ENCODE data around the gene SSH2. TPM values are rescaled to one million over a fixed set of nuclear protein-coding genes. Genes with fewer than 3 reads are reported as not detected.
A peak's percentile ranks its signal among the peaks of the same experiment; 100 is the strongest.

Gene SSH2
- total RNA-seq, 1 donor from 2014 or later, result 9.8 TPM

DNA sequence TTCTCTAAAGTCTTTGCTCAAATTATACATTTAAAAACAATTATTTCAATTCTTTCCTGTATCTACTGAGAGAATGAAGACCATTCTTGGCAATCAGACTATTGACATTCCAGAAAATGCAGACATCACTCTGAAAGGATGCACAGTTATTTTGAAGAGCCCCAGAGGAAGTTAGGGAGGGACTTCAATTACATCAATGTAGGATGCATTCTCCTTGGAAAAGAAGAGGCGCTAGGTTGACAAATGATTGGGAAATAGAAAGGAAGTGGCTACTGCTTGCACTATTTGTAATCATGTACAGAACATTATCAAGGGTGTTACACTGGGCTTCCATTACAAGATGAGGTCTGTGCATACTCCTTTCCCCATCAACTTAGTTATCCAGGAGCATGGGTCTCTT is 74.3 kb downstream of the SSH2 start:
- H3K4me3 ChIP-seq (ENCODE audit: low read depth, low read length), result no peak overlapping the region
- H3K36me3 ChIP-seq (ENCODE audit: control insufficient read depth, insufficient read depth, low read length), result no peaks in the 10 kb centered on the region
- TF ChIP-seq, protein P1, sequence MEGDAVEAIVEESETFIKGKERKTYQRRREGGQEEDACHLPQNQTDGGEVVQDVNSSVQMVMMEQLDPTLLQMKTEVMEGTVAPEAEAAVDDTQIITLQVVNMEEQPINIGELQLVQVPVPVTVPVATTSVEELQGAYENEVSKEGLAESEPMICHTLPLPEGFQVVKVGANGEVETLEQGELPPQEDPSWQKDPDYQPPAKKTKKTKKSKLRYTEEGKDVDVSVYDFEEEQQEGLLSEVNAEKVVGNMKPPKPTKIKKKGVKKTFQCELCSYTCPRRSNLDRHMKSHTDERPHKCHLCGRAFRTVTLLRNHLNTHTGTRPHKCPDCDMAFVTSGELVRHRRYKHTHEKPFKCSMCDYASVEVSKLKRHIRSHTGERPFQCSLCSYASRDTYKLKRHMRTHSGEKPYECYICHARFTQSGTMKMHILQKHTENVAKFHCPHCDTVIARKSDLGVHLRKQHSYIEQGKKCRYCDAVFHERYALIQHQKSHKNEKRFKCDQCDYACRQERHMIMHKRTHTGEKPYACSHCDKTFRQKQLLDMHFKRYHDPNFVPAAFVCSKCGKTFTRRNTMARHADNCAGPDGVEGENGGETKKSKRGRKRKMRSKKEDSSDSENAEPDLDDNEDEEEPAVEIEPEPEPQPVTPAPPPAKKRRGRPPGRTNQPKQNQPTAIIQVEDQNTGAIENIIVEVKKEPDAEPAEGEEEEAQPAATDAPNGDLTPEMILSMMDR (IDR thresholded peaks at IDR 0.05; ENCODE audit: insufficient read depth, low read length, poor library complexity, severe bottlenecking), result no peak
- DNase-seq (ENCODE audit: low read depth), result no peak
- no peaks in the 10 kb centered on the region for H3K27me3 ChIP-seq (ENCODE audit: control insufficient read depth, insufficient read depth, low read length)

GRCh38 chr17:29848737-29849136 is 81.3 kb downstream of the SSH2 start:
- no peaks in the 10 kb centered on the region for H3K27me3 ChIP-seq (ENCODE audit: control insufficient read depth, insufficient read depth, low read length)
- DNase-seq (ENCODE audit: low read depth), result no peak
- TF ChIP-seq, protein P1 (IDR thresholded peaks at IDR 0.05; ENCODE audit: insufficient read depth, low read length, poor library complexity, severe bottlenecking), result no peak
- no peaks in the 10 kb centered on the region for H3K36me3 ChIP-seq (ENCODE audit: control insufficient read depth, insufficient read depth, low read length)
- H3K4me3 ChIP-seq (ENCODE audit: low read depth, low read length), result no peak overlapping the region

GRCh38 chr17:29847527-29848400 is 82.3 kb downstream of the SSH2 start:
- DNase-seq (ENCODE audit: low read depth), result peak; percentile 59
- Histone ChIP-seq H3K27me3 (ENCODE audit: control insufficient read depth, insufficient read depth, low read length) (no peaks in the 10 kb centered on the region), H3K36me3 (ENCODE audit: control insufficient read depth, insufficient read depth, low read length) (no peaks in the 10 kb centered on the region), H3K4me3 (ENCODE audit: low read depth, low read length) (no peak overlapping the region)
- TF ChIP-seq, protein P1 (IDR thresholded peaks at IDR 0.05; ENCODE audit: insufficient read depth, low read length, poor library complexity, severe bottlenecking), result no peak

GRCh38 chr17:29847118-29847517 is 82.9 kb downstream of the SSH2 start:
- H3K4me3 ChIP-seq (ENCODE audit: low read depth, low read length), result no peak overlapping the region
- no peak for DNase-seq (ENCODE audit: low read depth)
- TF ChIP-seq, protein P1 (IDR thresholded peaks at IDR 0.05; ENCODE audit: insufficient read depth, low read length, poor library complexity, severe bottlenecking), result no peak
- no peaks in the 10 kb centered on the region for H3K27me3 ChIP-seq (ENCODE audit: control insufficient read depth, insufficient read depth, low read length)
- no peaks in the 10 kb centered on the region for H3K36me3 ChIP-seq (ENCODE audit: control insufficient read depth, insufficient read depth, low read length)

- no peak for DNase-seq (ENCODE audit: low read depth)
- Histone ChIP-seq H3K4me3 (ENCODE audit: low read depth, low read length) (no peak overlapping the region), H3K36me3 (ENCODE audit: control insufficient read depth, insufficient read depth, low read length) (no peaks in the 10 kb centered on the region), H3K27me3 (ENCODE audit: control insufficient read depth, insufficient read depth, low read length) (no peaks in the 10 kb centered on the region)
- TF ChIP-seq, protein P1 (IDR thresholded peaks at IDR 0.05; ENCODE audit: insufficient read depth, low read length, poor library complexity, severe bottlenecking), result no peak
These were observed 83.7 kb downstream of the SSH2 start for GRCh38 chr17:29846298-29846697.

Data from kidney epithelial cell (primary cell).